ENCODE results near the gene SLC26A6. TPM values are rescaled to one million over a fixed set of nuclear protein-coding genes. Genes with fewer than 3 reads are reported as not detected.

SLC26A6 gene
- total RNA-seq, 1 donor from 2014 or later = 8.4 TPM

- DNase-seq (ENCODE audit: low spot score) (peak; percentile 71), ATAC-seq (peak; percentile 75)
Measured at GRCh38 chr3:48634661-48635221, 520 bp downstream of the SLC26A6 start.

GRCh38 chr3:48633743-48634142, 1.5 kb downstream of the SLC26A6 start:
- no peak for DNase-seq (ENCODE audit: low spot score)
- ATAC-seq = no peak

- DNase-seq (ENCODE audit: low spot score) (no peak), ATAC-seq (no peak)
Measured at GRCh38 chr3:48633256-48633655, 2.0 kb downstream of the SLC26A6 start.

GRCh38 chr3:48631516-48632448, 3.5 kb downstream of the SLC26A6 start:
- no peak for DNase-seq (ENCODE audit: low spot score)

GRCh38 chr3:48630833-48631232, 4.4 kb downstream of the SLC26A6 start:
- DNase-seq (ENCODE audit: low spot score) = no peak
- no peak for ATAC-seq

More at GRCh38 chr3:48631516-48632448, 3.5 kb downstream of the SLC26A6 start:
- no peak for ATAC-seq

GRCh38 chr3:48630407-48630806, 4.9 kb downstream of the SLC26A6 start:
- DNase-seq (ENCODE audit: low spot score) = no peak

GRCh38 chr3:48629894-48630293, 5.4 kb downstream of the SLC26A6 start:
- DNase-seq (ENCODE audit: low spot score) = no peak

More at GRCh38 chr3:48630407-48630806, 4.9 kb downstream of the SLC26A6 start:
- no peak for ATAC-seq

GRCh38 chr3:48628277-48629017, 6.8 kb downstream of the SLC26A6 start:
- ATAC-seq (no peak), DNase-seq (ENCODE audit: low spot score) (no peak)

More at GRCh38 chr3:48629894-48630293, 5.4 kb downstream of the SLC26A6 start:
- no peak for ATAC-seq

- ATAC-seq (no peak), DNase-seq (ENCODE audit: low spot score) (no peak)
Measured at GRCh38 chr3:48625600-48625999, 9.7 kb downstream of the SLC26A6 start.

GRCh38 chr3:48624767-48625166, 10.5 kb downstream of the SLC26A6 start:
- DNase-seq (ENCODE audit: low spot score) (no peak), ATAC-seq (no peak)

GRCh38 chr3:48623851-48624547, 11.3 kb downstream of the SLC26A6 start:
- ATAC-seq (no peak), DNase-seq (ENCODE audit: low spot score) (no peak)

GRCh38 chr3:48621461-48621869, 13.8 kb downstream of the SLC26A6 start, which contains the start of gene TMEM89:
Gene TMEM89, minus strand, starts transcription at chr3:48621769. Its CDS starts 13 bp downstream, at chr3:48621756.
- DNase-seq (ENCODE audit: low spot score) = no peak
- no peak for ATAC-seq

- ATAC-seq = no peak
- no peak for DNase-seq (ENCODE audit: low spot score)
Measured at GRCh38 chr3:48619541-48620524, 15.4 kb downstream of the SLC26A6 start.

GRCh38 chr3:48617559-48617958, 17.7 kb downstream of the SLC26A6 start:
- no peak for ATAC-seq
- no peak for DNase-seq (ENCODE audit: low spot score)

GRCh38 chr3:48614044-48614443, 21.2 kb downstream of the SLC26A6 start:
- no peak for DNase-seq (ENCODE audit: low spot score)
- no peak for ATAC-seq

GRCh38 chr3:48612309-48612708, 23.0 kb downstream of the SLC26A6 start:
- no peak for ATAC-seq
- DNase-seq (ENCODE audit: low spot score) = no peak

- DNase-seq (ENCODE audit: low spot score) (peak; percentile 95), ATAC-seq (peak; percentile 98)
Measured at GRCh38 chr3:48609088-48610005, 25.9 kb downstream of the SLC26A6 start, which contains the start of gene UQCRC1. Gene UQCRC1, minus strand, starts transcription at chr3:48609646. Its CDS starts 26 bp downstream, at chr3:48609620.

- DNase-seq (ENCODE audit: low spot score) (no peak), ATAC-seq (no peak)
Measured at GRCh38 chr3:48607519-48607918, 27.7 kb downstream of the SLC26A6 start.

All from left lobe of liver (tissue), 2 donors.